ENCODE results near the gene MDM1.

DNA sequence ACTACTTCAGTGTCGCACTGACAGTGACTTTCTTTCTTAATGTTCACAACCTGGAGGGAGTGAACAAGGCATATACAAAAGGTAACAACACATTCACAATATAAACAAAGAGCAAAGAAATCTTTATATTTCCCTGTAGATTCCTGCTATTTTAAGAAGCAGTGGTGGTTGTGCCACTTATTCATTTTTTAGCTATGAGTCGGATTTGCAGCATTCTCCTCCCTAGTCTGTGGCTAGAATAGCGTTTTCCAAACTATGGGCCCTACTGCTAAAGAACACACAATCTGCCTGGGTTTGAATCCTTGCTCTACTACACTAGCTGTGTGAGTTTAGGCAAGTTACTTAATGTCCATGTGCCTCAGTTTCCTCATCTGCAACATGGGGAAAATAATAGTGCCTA lies 18.6 kb upstream of the MDM1 start:
- TF ChIP-seq POLR2A (IDR thresholded peaks at IDR 0.05; ENCODE audit: low read depth, low read length): no peak
- no peak for TF ChIP-seq TAF1 (IDR thresholded peaks at IDR 0.05; ENCODE audit: low read depth, low read length)
- TF ChIP-seq POLR2AphosphoS5 (IDR thresholded peaks at IDR 0.05; ENCODE audit: low read depth, low read length): no peak
- TF ChIP-seq SPI1 (IDR thresholded peaks at IDR 0.05; ENCODE audit: low read depth, low read length): no peak

Measured in GM12891 (cell line).